GM06990 (cell line): ENCODE data around the gene ATP5F1B.

ENCODE experiments used
- DNase-seq: peaks from one replicate; pipeline ENCODE4 v3.0.0-alpha.2; 2011; ENCODE audit not compliant: insufficient read length; ENCODE audit errors: extremely low read depth
- H3K27me3 ChIP-seq: replicated peaks from 2 replicates; pipeline ENCODE4 v1.6.0; 2011; ENCODE audit warnings: low read length; ENCODE audit not compliant: control insufficient read depth, insufficient read depth
- H3K36me3 ChIP-seq: 2 replicates; pipeline ENCODE4 v1.5.1; 2011; ENCODE audit warnings: low read length; ENCODE audit not compliant: control insufficient read depth, insufficient read depth
- H3K4me3 ChIP-seq: replicated peaks from 2 replicates; pipeline ENCODE4 v1.5.1; 2011; ENCODE audit warnings: low read depth, mild to moderate bottlenecking, control low read depth, low read length
- TF ChIP-seq, protein P1 (sequence below): IDR thresholded peaks from 2 replicates; pipeline ENCODE4 v1.5.1; 2011; ENCODE audit warnings: low read length, control low read depth, mild to moderate bottlenecking, inconsistent platforms; ENCODE audit not compliant: insufficient read depth, poor library complexity, severe bottlenecking

The ATP5F1B gene

GRCh38 chr12:56645717-56646446, at the start of gene ATP5F1B:
Gene ATP5F1B, minus strand, starts transcription at chr12:56645984. Its CDS starts 21 bp downstream, at chr12:56645963.
- TF ChIP-seq, protein P1, sequence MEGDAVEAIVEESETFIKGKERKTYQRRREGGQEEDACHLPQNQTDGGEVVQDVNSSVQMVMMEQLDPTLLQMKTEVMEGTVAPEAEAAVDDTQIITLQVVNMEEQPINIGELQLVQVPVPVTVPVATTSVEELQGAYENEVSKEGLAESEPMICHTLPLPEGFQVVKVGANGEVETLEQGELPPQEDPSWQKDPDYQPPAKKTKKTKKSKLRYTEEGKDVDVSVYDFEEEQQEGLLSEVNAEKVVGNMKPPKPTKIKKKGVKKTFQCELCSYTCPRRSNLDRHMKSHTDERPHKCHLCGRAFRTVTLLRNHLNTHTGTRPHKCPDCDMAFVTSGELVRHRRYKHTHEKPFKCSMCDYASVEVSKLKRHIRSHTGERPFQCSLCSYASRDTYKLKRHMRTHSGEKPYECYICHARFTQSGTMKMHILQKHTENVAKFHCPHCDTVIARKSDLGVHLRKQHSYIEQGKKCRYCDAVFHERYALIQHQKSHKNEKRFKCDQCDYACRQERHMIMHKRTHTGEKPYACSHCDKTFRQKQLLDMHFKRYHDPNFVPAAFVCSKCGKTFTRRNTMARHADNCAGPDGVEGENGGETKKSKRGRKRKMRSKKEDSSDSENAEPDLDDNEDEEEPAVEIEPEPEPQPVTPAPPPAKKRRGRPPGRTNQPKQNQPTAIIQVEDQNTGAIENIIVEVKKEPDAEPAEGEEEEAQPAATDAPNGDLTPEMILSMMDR = no peak
- H3K27me3 ChIP-seq = no peaks in the 10 kb centered on the region
- peaks cover 8% of the 10 kb centered on the region for H3K36me3 ChIP-seq
- peak within 1 kb of the TSS; percentile 98 for H3K4me3 ChIP-seq
- DNase-seq = peak; percentile 90

GRCh38 chr12:56694161-56694560, 48.4 kb upstream of the ATP5F1B start:
- no peaks in the 10 kb centered on the region for H3K36me3 ChIP-seq
- DNase-seq = no peak
- no peak overlapping the region for H3K4me3 ChIP-seq
- no peaks in the 10 kb centered on the region for H3K27me3 ChIP-seq
- TF ChIP-seq, protein P1 = no peak

- no peaks in the 10 kb centered on the region for H3K36me3 ChIP-seq
- no peak for DNase-seq
- TF ChIP-seq, protein P1 = no peak
- H3K4me3 ChIP-seq = peak overlapping the region; percentile 64
- no peaks in the 10 kb centered on the region for H3K27me3 ChIP-seq
Measured at GRCh38 chr12:56688846-56689109, 43.0 kb upstream of the ATP5F1B start.

- TF ChIP-seq, protein P1 = no peak
- Histone ChIP-seq H3K36me3 (no peaks in the 10 kb centered on the region), H3K27me3 (no peaks in the 10 kb centered on the region), H3K4me3 (peak within 1 kb of the TSS; percentile 100)
- peak; percentile 99 for DNase-seq
Measured at GRCh38 chr12:56688129-56688845, 42.5 kb upstream of the ATP5F1B start, which contains the start of gene PTGES3. Gene PTGES3, minus strand, starts transcription at chr12:56688284. Its CDS starts 285 bp downstream, at chr12:56687999.

DNA sequence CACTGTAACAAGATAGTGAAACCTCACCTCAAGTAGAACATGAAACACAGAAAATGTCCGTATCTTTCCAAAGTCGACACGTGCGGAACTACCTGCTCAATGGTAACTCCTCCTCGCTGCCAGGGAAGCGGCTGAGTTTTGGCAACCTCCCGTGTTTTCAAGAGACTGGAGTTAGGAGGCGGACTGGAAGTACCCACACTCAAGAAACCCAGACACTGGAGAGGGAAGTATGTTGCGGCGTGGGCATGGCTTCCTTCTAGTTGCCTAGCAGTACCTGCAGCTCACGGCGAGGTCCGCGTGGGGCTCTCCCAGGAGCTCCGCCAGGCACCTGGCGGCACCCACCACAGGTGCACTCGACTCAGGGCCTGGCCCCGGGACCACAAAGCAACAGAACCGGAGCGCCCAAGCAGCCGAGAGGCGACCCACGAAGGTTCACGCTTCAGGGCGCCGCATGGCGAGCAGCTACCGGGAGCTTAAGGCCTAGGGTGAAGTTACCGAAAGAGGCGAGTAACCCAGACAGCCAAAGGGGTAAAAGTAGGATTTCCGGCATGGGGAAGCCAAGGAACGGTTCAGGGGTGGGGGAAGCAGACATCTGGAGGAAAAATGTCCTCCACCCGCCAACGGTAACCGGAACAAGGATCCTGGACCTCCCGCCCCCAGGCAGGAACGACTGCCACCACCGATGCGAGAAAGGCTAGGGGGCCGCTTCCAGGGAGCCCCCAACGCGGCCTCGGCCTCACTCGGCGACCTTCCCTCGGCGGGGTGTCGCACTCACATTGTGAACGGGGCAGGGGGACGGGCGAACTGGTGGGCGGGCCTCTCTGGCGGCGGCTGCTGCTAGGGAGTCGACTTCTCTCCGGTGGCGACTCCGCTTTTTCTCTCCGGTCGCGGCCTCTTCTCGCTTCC, 41.7 kb upstream of the ATP5F1B start:
- TF ChIP-seq, protein P1 = no peak
- H3K4me3 ChIP-seq = peak overlapping the region; percentile 100
- H3K36me3 ChIP-seq = no peaks in the 10 kb centered on the region; the same call in 1 of the 2 replicates
- no peaks in the 10 kb centered on the region for H3K27me3 ChIP-seq
- peak; percentile 77 for DNase-seq
